OCI-LY7 (cell line): ENCODE measurements around the gene MAP4K2. TPM values are rescaled to one million over a fixed set of nuclear protein-coding genes. Genes with fewer than 3 reads are reported as not detected.

Experiments
- BruUV-seq: library from RNA; stranded (reverse); fragments of 400-500 nt; replicated peaks from 2 replicates; lab custom pipeline; 2021; lab: Mats Ljungman, UMichigan
- CTCF ChIA-PET: fragments of 300-600 bp; sonication (Branson Sonifier 250); formaldehyde crosslinking; loops from one replicate; lab custom pipeline; 2022; ENCODE audit warnings: antibody characterized with exemption; ENCODE audit not compliant: unreplicated experiment; lab: Charles Lee
- POLR2A ChIA-PET: fragments of 300-600 bp; sonication (Branson Sonifier 250); formaldehyde crosslinking; loops from one replicate; lab custom pipeline; 2022; ENCODE audit warnings: antibody characterized with exemption; lab: Charles Lee
- DNase-seq: peaks from one replicate; pipeline ENCODE4 v3.0.0-alpha.2; 2015; ENCODE audit warnings: low spot score
- H2AFZ ChIP-seq: fragments of 200-600 bp; sonication (generic), shearing (Covaris generic); 2 replicates; pipeline ENCODE4 v1.6.1; 2014; ENCODE audit warnings: mild to moderate bottlenecking, antibody characterized with exemption, low read length, moderate library complexity
- H3K27ac ChIP-seq: fragments of 200-600 bp; sonication (generic); 2 replicates; pipeline ENCODE4 v1.5.1; 2014; ENCODE audit warnings: mixed run types, low read depth, mild to moderate bottlenecking, moderate library complexity, low read length, inconsistent platforms; ENCODE audit not compliant: poor library complexity, severe bottlenecking
- H3K36me3 ChIP-seq: fragments of 200-600 bp; sonication (generic); 2 replicates; pipeline ENCODE4 v1.6.1; 2014; ENCODE audit warnings: mild to moderate bottlenecking, antibody characterized with exemption, low read length, moderate library complexity, mixed read lengths; ENCODE audit not compliant: insufficient read depth
- H3K4me1 ChIP-seq: fragments of 200-600 bp; sonication (generic); 2 replicates; pipeline ENCODE4 v1.5.1; 2014; ENCODE audit warnings: mild to moderate bottlenecking, low read length; ENCODE audit not compliant: insufficient read depth, poor library complexity, severe bottlenecking
- H3K4me2 ChIP-seq: fragments of 200-600 bp; sonication (generic); 2 replicates; pipeline ENCODE4 v1.6.1; 2014; ENCODE audit warnings: mild to moderate bottlenecking, low read length
- H3K4me3 ChIP-seq: fragments of 200-600 bp; sonication (generic); 2 replicates; pipeline ENCODE4 v1.5.1; 2014; ENCODE audit warnings: mild to moderate bottlenecking, low read depth, low read length; ENCODE audit not compliant: poor library complexity, severe bottlenecking
- H3K79me2 ChIP-seq: fragments of 200-600 bp; sonication (generic); 2 replicates; pipeline ENCODE4 v1.6.1; 2016; ENCODE audit warnings: low read depth, mild to moderate bottlenecking, low read length, moderate library complexity, mixed read lengths; ENCODE audit not compliant: insufficient read depth
- H3K9me2 ChIP-seq: fragments of 200-600 bp; sonication (generic); 2 replicates; pipeline ENCODE4 v1.6.1; 2016; ENCODE audit warnings: mild to moderate bottlenecking, low read length, mixed read lengths; ENCODE audit not compliant: insufficient read depth
- H3K9me3 ChIP-seq: fragments of 200-600 bp; sonication (generic); 2 replicates; pipeline ENCODE4 v1.6.1; 2014; ENCODE audit warnings: mild to moderate bottlenecking, mixed run types, low read length, mixed read lengths
- H4K20me1 ChIP-seq: fragments of 200-600 bp; sonication (generic); 2 replicates; pipeline ENCODE4 v1.6.1; 2014; ENCODE audit warnings: mild to moderate bottlenecking, antibody characterized with exemption, low read length, moderate library complexity, mixed read lengths; ENCODE audit not compliant: insufficient read depth
- CTCF ChIP-seq: fragments of 200-600 bp; sonication (generic); conservative IDR thresholded peaks from 2 replicates; pipeline ENCODE4 v1.5.1; 2014; ENCODE audit warnings: mild to moderate bottlenecking, antibody characterized with exemption, low read length, moderate library complexity, mixed read lengths
- EZH2phosphoT487 ChIP-seq: fragments of 200-600 bp; sonication (generic); IDR thresholded peaks from 2 replicates; pipeline ENCODE4 v1.6.1; 2018; ENCODE audit warnings: low read depth, borderline replicate concordance, mild to moderate bottlenecking, mixed run types, antibody characterized with exemption, low read length, moderate library complexity, mixed read lengths
- intact Hi-C: fragments of 100-400 bp; cut with micrococcal nuclease; formaldehyde crosslinking; loops from one replicate; pipeline ENCODE4 v1.10.0; 2022; ENCODE audit not compliant: unreplicated experiment
- total RNA-seq, 2 experiments: library from RNA; depleted of rRNA in 1 of 2; stranded (reverse); fragments of >200 nt in 1 of 2; shearing (Covaris generic) in 1 of 2; gene quantifications; 2 replicates each; pipeline ENCODE4 v1.2.3, GENCODE V29; 2014 to 2022

MAP4K2 gene
- total RNA-seq, 2 experiments from 2014 or later = 110 to 115 TPM

- CTCF ChIA-PET = no interaction called here
- POLR2A ChIA-PET = interaction anchor here (3.0 kb wide), 1 partner anchor 9 kb away, joined by 14 read pairs; the partner anchor contains the start of gene MEN1
- no peak overlapping the region for H2AFZ ChIP-seq
- peaks cover 47% of the 10 kb centered on the region for H3K4me1 ChIP-seq
- TF ChIP-seq EZH2phosphoT487 (no peak), CTCF (no peak)
- H3K36me3 ChIP-seq = peaks cover 73% of the 10 kb centered on the region
- peak; percentile 20 for DNase-seq
- no peaks in the 10 kb centered on the region for H4K20me1 ChIP-seq
- peak overlapping the region; percentile 78 for H3K4me3 ChIP-seq
- H3K4me2 ChIP-seq = peak overlapping the region; percentile 91
- peak overlapping the region; percentile 82 for H3K27ac ChIP-seq
- no TSS peak for BruUV-seq
- intact Hi-C loops = no loop called here
- peaks cover 18% of the 10 kb centered on the region; the same call in 1 of the 2 replicates for H3K79me2 ChIP-seq
- H3K9me2 ChIP-seq = no peaks in the 10 kb centered on the region
- H3K9me3 ChIP-seq = no peaks in the 10 kb centered on the region
Observed at GRCh38 chr11:64801158-64801464, 1.9 kb downstream of the MAP4K2 start.

- Histone ChIP-seq H4K20me1 (no peaks in the 10 kb centered on the region), H3K4me3 (peak overlapping the region; percentile 78), H2AFZ (no peak overlapping the region), H3K9me3 (no peaks in the 10 kb centered on the region), H3K4me2 (peak overlapping the region; percentile 91), H3K27ac (peak overlapping the region; percentile 82), H3K36me3 (peaks cover 75% of the 10 kb centered on the region), H3K79me2 (peaks cover 18% of the 10 kb centered on the region; the same call in 1 of the 2 replicates), H3K4me1 (peaks cover 47% of the 10 kb centered on the region), H3K9me2 (no peaks in the 10 kb centered on the region)
- ChIA-PET POLR2A (interaction anchor here (1.1 to 3.0 kb wide), 3 partner anchors 10 to 22 kb away, joined by 3 to 14 read pairs (median 5); partner anchors contain the start of gene MEN1), CTCF (interaction anchor here (0.6 kb wide), 1 partner anchor 447 kb away, joined by 3 read pairs; no protein-coding TSS in a partner anchor)
- no TSS peak for BruUV-seq
- no peak for DNase-seq
- TF ChIP-seq CTCF = no peak
- no peak for TF ChIP-seq EZH2phosphoT487
- intact Hi-C loops = no loop called here
Observed at GRCh38 chr11:64800303-64801157, 2.5 kb downstream of the MAP4K2 start.
